AG04450 (cell line): ENCODE measurements around the gene SIPA1L3. TPM values are rescaled to one million over a fixed set of nuclear protein-coding genes. Genes with fewer than 3 reads are reported as not detected.

Experiments used
- CTCF ChIA-PET: fragments of 300-600, 350-600 bp; formaldehyde crosslinking; extraction: SDS; loops from one replicate; lab custom pipeline; 2022; ENCODE audit warnings: antibody characterized with exemption, inconsistent platforms; lab: Charles Lee
- POLR2A ChIA-PET: fragments of 350-600 bp; formaldehyde crosslinking; extraction: SDS; loops from one replicate; lab custom pipeline; 2021; ENCODE audit warnings: antibody characterized with exemption, inconsistent platforms; lab: Yijun Ruan, JAX
- DNase-seq: peaks from one replicate; pipeline ENCODE4 v3.0.0-alpha.2; 2011; ENCODE audit warnings: low read depth, low spot score
- H3K27ac ChIP-seq: one replicate; pipeline ENCODE4 v1.5.1; 2012; ENCODE audit warnings: low read depth, low read length, control low read depth
- H3K27me3 ChIP-seq: one replicate; pipeline ENCODE4 v1.6.0; 2012; ENCODE audit warnings: low read length; ENCODE audit not compliant: control insufficient read depth, insufficient read depth
- H3K4me3 ChIP-seq: 2 replicates; pipeline ENCODE4 v1.5.1; 2011; ENCODE audit warnings: mild to moderate bottlenecking, low read depth, low read length, control low read depth
- H3K9me3 ChIP-seq: 2 replicates; pipeline ENCODE4 v1.5.1; 2012; ENCODE audit warnings: low read length; ENCODE audit not compliant: control insufficient read depth, insufficient read depth
- polyA plus RNA-seq: library from polyadenylated mRNA; depleted of rRNA; stranded (reverse); fragments of >200 nt; gene quantifications from 2 replicates; pipeline ENCODE4 v1.2.3, GENCODE V29; 2011
- TF ChIP-seq, protein P1 (sequence below): IDR thresholded peaks from 2 replicates; pipeline ENCODE4 v1.5.1; 2011; ENCODE audit warnings: low read depth, low read length, control low read depth, inconsistent platforms

Gene SIPA1L3
- polyA plus RNA-seq, 1 experiment: 4.9 TPM

GRCh38 chr19:38208571-38208970 lies 301.6 kb downstream of the SIPA1L3 start:
- Histone ChIP-seq H3K9me3 (no peaks in the 10 kb centered on the region), H3K4me3 (no peak overlapping the region), H3K27ac (no peak overlapping the region), H3K27me3 (no peaks in the 10 kb centered on the region)
- DNase-seq: no peak
- TF ChIP-seq, protein P1, sequence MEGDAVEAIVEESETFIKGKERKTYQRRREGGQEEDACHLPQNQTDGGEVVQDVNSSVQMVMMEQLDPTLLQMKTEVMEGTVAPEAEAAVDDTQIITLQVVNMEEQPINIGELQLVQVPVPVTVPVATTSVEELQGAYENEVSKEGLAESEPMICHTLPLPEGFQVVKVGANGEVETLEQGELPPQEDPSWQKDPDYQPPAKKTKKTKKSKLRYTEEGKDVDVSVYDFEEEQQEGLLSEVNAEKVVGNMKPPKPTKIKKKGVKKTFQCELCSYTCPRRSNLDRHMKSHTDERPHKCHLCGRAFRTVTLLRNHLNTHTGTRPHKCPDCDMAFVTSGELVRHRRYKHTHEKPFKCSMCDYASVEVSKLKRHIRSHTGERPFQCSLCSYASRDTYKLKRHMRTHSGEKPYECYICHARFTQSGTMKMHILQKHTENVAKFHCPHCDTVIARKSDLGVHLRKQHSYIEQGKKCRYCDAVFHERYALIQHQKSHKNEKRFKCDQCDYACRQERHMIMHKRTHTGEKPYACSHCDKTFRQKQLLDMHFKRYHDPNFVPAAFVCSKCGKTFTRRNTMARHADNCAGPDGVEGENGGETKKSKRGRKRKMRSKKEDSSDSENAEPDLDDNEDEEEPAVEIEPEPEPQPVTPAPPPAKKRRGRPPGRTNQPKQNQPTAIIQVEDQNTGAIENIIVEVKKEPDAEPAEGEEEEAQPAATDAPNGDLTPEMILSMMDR: no peak
- ChIA-PET POLR2A (no interaction called here), CTCF (interaction anchor here (1.4 kb wide), 1 partner anchor 306 kb away, joined by 6 read pairs; no protein-coding TSS in a partner anchor)

DNA sequence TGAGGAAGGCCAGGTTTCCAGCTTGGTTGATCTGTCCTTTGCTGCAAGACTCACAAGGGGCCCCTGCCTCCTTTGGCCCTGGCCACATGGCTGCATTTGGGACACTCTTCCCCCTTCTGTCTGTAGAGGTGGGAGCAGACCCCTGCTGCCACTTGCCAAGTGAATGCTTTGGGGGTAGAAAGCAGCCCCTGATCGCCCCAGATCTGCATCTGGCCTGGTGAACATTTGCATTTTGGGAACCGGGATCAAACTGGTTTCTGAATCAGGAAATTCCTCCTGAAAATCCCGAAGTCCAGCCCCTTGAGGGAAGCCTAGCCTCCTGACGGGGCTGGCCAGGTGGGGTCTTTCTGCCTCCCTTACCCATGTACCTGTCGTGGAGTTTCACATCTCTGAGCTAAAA lies 302.1 kb downstream of the SIPA1L3 start:
- Histone ChIP-seq H3K4me3 (peak overlapping the region; percentile 39; the same call in 1 of the 2 replicates), H3K27ac (no peak overlapping the region), H3K27me3 (no peaks in the 10 kb centered on the region), H3K9me3 (no peaks in the 10 kb centered on the region; the same call in 1 of the 2 replicates)
- TF ChIP-seq, protein P1: no peak
- DNase-seq: no peak
- ChIA-PET POLR2A (interaction anchor here (0.6 to 0.9 kb wide), 2 partner anchors 25 to 681 kb away, joined by 3 to 7 read pairs; no protein-coding TSS in a partner anchor), CTCF (interaction anchor here (0.5 to 1.4 kb wide), 2 partner anchors 34 to 307 kb away, joined by 4 to 6 read pairs; no protein-coding TSS in a partner anchor)

GRCh38 chr19:38209671-38210457 lies 302.9 kb downstream of the SIPA1L3 start:
- CTCF ChIA-PET: interaction anchor here (0.5 to 1.4 kb wide), 2 partner anchors 34 to 307 kb away, joined by 4 to 6 read pairs; no protein-coding TSS in a partner anchor
- TF ChIP-seq, protein P1: no peak
- POLR2A ChIA-PET: interaction anchor here (0.6 to 0.9 kb wide), 4 partner anchors 26 to 680 kb away, joined by 3 to 7 read pairs (median 4); no protein-coding TSS in a partner anchor
- no peaks in the 10 kb centered on the region; the same call in 1 of the 2 replicates for H3K9me3 ChIP-seq
- H3K27ac ChIP-seq: peak overlapping the region; percentile 57
- DNase-seq: no peak
- no peaks in the 10 kb centered on the region for H3K27me3 ChIP-seq
- H3K4me3 ChIP-seq: peak overlapping the region; percentile 39

DNA sequence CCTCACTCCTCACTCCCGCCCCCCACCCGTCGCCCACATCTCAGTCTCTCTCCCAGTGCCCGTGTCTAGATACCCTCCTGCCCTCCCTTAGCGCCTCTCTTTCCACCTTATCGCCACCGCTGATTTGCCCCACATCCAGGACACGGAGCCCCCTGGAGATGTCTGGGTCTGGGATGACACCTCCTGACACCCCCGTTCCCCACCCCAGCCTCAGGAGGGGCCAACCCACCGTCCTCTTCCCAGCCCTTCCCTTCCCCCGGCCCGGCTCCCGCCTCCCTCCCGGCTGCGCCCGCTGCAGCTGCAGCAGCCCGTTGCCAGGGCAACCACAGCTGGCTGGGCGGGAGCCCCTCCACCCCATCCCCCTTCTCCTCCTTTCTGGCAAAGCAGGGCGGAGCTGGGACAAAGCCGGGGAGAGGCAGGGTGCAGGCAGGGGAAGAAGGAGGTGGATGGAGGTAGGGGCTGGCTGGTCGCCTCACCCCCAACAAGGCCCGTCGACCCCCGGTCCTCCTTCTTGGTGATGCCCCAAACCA lies 303.5 kb downstream of the SIPA1L3 start:
- Histone ChIP-seq H3K9me3 (no peaks in the 10 kb centered on the region; the same call in 1 of the 2 replicates), H3K4me3 (peak overlapping the region; percentile 32), H3K27ac (no peak overlapping the region), H3K27me3 (no peaks in the 10 kb centered on the region)
- CTCF ChIA-PET: interaction anchor here (0.6 kb wide), 1 partner anchor 305 kb away, joined by 4 read pairs; no protein-coding TSS in a partner anchor
- TF ChIP-seq, protein P1: no peak
- POLR2A ChIA-PET: interaction anchor here (0.6 to 0.7 kb wide), 2 partner anchors 254 to 429 kb away, joined by 4 to 5 read pairs; no protein-coding TSS in a partner anchor
- DNase-seq: no peak
